ENCODE data around the gene ACO2.

DNA sequence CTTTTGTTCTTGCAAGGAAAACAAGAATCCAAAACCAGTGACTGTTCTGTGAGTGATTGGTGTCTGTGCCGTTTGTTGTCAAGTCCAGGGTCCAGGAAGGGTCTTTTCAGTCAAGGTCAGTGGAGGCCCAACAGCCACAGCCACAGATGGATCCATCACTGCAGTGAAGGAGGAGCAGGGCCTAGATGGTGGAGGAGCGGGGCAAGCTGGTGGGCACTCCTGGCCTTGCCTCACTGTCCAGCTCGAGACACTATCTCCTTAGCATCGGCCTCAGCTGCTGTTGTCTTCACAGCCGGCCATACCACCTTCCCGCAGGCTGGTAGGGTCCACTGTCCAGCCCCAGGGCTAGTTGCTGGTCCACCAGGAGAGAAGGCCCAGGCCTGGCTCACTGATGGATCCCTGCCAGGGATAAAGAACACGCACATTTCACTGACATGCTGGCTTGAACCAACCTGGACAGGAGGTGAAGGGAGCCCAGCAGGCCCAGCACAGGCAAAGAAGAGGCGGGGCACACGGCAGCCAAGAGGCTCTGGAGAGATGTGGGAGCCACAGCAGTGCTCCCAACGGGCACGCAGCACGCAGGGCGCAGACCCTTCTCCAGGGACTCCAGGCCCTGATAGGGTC, 60.1 kb downstream of the ACO2 start:
- TF ChIP-seq, protein P1, sequence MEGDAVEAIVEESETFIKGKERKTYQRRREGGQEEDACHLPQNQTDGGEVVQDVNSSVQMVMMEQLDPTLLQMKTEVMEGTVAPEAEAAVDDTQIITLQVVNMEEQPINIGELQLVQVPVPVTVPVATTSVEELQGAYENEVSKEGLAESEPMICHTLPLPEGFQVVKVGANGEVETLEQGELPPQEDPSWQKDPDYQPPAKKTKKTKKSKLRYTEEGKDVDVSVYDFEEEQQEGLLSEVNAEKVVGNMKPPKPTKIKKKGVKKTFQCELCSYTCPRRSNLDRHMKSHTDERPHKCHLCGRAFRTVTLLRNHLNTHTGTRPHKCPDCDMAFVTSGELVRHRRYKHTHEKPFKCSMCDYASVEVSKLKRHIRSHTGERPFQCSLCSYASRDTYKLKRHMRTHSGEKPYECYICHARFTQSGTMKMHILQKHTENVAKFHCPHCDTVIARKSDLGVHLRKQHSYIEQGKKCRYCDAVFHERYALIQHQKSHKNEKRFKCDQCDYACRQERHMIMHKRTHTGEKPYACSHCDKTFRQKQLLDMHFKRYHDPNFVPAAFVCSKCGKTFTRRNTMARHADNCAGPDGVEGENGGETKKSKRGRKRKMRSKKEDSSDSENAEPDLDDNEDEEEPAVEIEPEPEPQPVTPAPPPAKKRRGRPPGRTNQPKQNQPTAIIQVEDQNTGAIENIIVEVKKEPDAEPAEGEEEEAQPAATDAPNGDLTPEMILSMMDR (conservative IDR thresholded peaks at IDR 0.05) = no peak
- peak; percentile 13; the same call in 1 of the 2 replicates for TF ChIP-seq ZFX (IDR thresholded peaks at IDR 0.05)

Measured in C4-2B (cell line).